ENCODE measurements around the gene HPS4. TPM values are rescaled to one million over a fixed set of nuclear protein-coding genes. Genes with fewer than 3 reads are reported as not detected.

The HPS4 gene
- total RNA-seq, 4 donors from 2014 or later = 7.0 to 13.9 (median 10.5) TPM

DNA sequence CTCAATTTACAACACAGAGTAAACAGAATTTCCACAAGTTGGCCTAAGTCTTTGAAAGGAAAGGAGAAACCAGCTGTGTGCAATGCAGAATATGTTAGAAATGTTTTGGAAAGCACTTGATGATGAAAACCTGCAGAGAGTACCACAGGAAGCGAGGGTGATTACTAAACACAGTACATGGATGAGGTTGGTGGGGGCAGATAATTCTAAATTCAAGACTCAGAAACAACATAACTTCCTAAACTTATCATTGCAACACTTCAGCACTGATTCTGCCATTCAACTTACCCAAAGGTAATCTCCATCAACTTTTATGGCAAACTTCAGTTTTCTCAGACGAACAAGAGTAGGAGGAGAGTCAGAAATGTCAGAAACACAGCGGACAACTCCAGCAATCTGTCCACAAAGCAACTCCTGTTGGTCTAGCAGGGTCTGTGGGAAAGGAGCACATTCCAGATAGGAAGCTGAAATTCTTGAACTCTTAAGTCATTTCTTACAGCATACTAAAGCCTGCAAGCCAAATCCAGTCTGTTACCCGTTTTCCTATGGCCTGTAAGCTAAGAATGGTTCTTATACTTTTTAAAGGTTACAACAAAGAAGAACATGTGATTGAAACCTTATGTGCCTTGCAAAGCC is 6.8 kb downstream of the HPS4 start:
- in situ Hi-C loops (cut with MboI; ENCODE audit: low sequenced_read_pairs in 4 of 4) (no loop called here), intact Hi-C loops (cut with DNase I; ENCODE audit: low total_unique reads) (no loop called here)
- no peak for ATAC-seq
- no peak overlapping the region for H3K27ac ChIP-seq
- H3K9me3 ChIP-seq = no peaks in the 10 kb centered on the region
- H3K4me1 ChIP-seq = peaks cover 28 to 43% of the 10 kb centered on the region in 2 donors
- peaks cover 0 to 24% of the 10 kb centered on the region in 2 donors for H3K36me3 ChIP-seq
- no peak overlapping the region for H3K4me3 ChIP-seq
- no peaks in the 10 kb centered on the region for H3K27me3 ChIP-seq
- no peak for DNase-seq
- TF ChIP-seq POLR2A (IDR thresholded peaks at IDR 0.05) = no peak
- TF ChIP-seq, protein P1, sequence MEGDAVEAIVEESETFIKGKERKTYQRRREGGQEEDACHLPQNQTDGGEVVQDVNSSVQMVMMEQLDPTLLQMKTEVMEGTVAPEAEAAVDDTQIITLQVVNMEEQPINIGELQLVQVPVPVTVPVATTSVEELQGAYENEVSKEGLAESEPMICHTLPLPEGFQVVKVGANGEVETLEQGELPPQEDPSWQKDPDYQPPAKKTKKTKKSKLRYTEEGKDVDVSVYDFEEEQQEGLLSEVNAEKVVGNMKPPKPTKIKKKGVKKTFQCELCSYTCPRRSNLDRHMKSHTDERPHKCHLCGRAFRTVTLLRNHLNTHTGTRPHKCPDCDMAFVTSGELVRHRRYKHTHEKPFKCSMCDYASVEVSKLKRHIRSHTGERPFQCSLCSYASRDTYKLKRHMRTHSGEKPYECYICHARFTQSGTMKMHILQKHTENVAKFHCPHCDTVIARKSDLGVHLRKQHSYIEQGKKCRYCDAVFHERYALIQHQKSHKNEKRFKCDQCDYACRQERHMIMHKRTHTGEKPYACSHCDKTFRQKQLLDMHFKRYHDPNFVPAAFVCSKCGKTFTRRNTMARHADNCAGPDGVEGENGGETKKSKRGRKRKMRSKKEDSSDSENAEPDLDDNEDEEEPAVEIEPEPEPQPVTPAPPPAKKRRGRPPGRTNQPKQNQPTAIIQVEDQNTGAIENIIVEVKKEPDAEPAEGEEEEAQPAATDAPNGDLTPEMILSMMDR (IDR thresholded peaks at IDR 0.05 in 4 of 5, conservative IDR thresholded peaks at IDR 0.05 in 1 of 5) = no peak

DNA sequence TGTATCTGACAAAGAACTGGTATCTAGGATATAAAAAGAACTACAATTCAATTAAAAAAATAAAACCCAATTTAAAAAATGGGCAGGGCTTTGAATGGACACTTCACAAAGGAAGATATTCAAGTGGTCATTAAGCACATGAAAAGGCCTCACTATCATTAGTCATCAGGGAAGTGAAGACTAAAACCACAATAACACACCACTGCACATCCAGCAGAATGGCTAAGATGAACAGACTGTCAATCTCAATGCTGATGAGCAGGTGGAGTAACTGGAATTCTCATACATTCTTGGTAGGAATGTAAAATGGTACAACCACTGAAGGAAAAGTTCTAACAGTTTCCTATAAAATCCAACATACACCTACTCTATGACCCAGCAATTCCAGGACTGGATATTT is 8.9 kb downstream of the HPS4 start:
- DNase-seq = no peak
- no peak for ATAC-seq
- intact Hi-C loops (cut with DNase I; ENCODE audit: low total_unique reads) (no loop called here), in situ Hi-C loops (cut with MboI; ENCODE audit: low sequenced_read_pairs in 4 of 4) (no loop called here)
- TF ChIP-seq, protein P1 (IDR thresholded peaks at IDR 0.05 in 4 of 5, conservative IDR thresholded peaks at IDR 0.05 in 1 of 5) = no peak
- TF ChIP-seq POLR2A (IDR thresholded peaks at IDR 0.05) = no peak
- Histone ChIP-seq H3K9me3 (no peaks in the 10 kb centered on the region), H3K4me3 (no peak overlapping the region), H3K4me1 (peaks cover 6 to 35% of the 10 kb centered on the region in 2 donors), H3K36me3 (peaks cover 0 to 40% of the 10 kb centered on the region in 2 donors), H3K27ac (peak overlapping the region; percentile 26 to 91 (median 36)), H3K27me3 (no peaks in the 10 kb centered on the region)

- peak; percentile 94 to 97 for ATAC-seq
- H3K27me3 ChIP-seq = no peaks in the 10 kb centered on the region
Observed at GRCh38 chr22:26471522-26471921, 12.1 kb downstream of the HPS4 start.

GRCh38 chr22:26470807-26471206 is 12.8 kb downstream of the HPS4 start:
- H3K27ac ChIP-seq = peak overlapping the region; percentile 78 to 91 (median 84)
- H3K9me3 ChIP-seq = no peaks in the 10 kb centered on the region
- peaks cover 0 to 29% of the 10 kb centered on the region in 2 donors for H3K4me1 ChIP-seq
- no peak for DNase-seq
- no peak overlapping the region for H3K4me3 ChIP-seq
- ATAC-seq = no peak
- peaks cover 2 to 59% of the 10 kb centered on the region in 2 donors for H3K36me3 ChIP-seq
- in situ Hi-C loops (cut with MboI; ENCODE audit: low sequenced_read_pairs in 4 of 4) = no loop called here
- no peaks in the 10 kb centered on the region for H3K27me3 ChIP-seq
- intact Hi-C loops (cut with DNase I; ENCODE audit: low total_unique reads) = no loop called here
- TF ChIP-seq POLR2A (IDR thresholded peaks at IDR 0.05) = no peak
- TF ChIP-seq, protein P1 (IDR thresholded peaks at IDR 0.05 in 4 of 5, conservative IDR thresholded peaks at IDR 0.05 in 1 of 5) = no peak

More at GRCh38 chr22:26471522-26471921, 12.1 kb downstream of the HPS4 start:
- DNase-seq = peak; percentile 78 to 93
- H3K36me3 ChIP-seq = peaks cover 2 to 59% of the 10 kb centered on the region in 2 donors
- H3K4me3 ChIP-seq = no peak overlapping the region
- H3K4me1 ChIP-seq = peaks cover 0 to 27% of the 10 kb centered on the region in 2 donors
- H3K27ac ChIP-seq = peak overlapping the region; percentile 78 to 91 (median 84)
- no peaks in the 10 kb centered on the region for H3K9me3 ChIP-seq
- TF ChIP-seq, protein P1 (IDR thresholded peaks at IDR 0.05 in 4 of 5, conservative IDR thresholded peaks at IDR 0.05 in 1 of 5) = peak in 1 of 5 experiments; percentile 7
- peak; percentile 37 to 61 for TF ChIP-seq POLR2A (IDR thresholded peaks at IDR 0.05)
- in situ Hi-C loops (cut with MboI; ENCODE audit: low sequenced_read_pairs in 4 of 4) = no loop called here
- intact Hi-C loops (cut with DNase I; ENCODE audit: low total_unique reads) = no loop called here
